ENCODE results near the gene SLC39A11.
"Not testable (repeated sequence)": the region's sequence is repeated elsewhere in the genome, so short reads cannot be mapped to it uniquely, and the experiment has no call there.

SLC39A11 gene

GRCh38 chr17:72858826-72859495, 233.5 kb downstream of the SLC39A11 start:
- no peak for DNase-seq

- DNase-seq: no peak
These were observed 238.8 kb downstream of the SLC39A11 start for GRCh38 chr17:72853440-72854415.

- DNase-seq: no peak
These were observed 240.1 kb downstream of the SLC39A11 start for GRCh38 chr17:72852277-72852938.

- DNase-seq: no peak
These were observed 241.9 kb downstream of the SLC39A11 start for GRCh38 chr17:72850410-72851118.

GRCh38 chr17:72846399-72846798, 246.1 kb downstream of the SLC39A11 start:
- DNase-seq: no peak

- no peak for DNase-seq
These were observed 248.9 kb downstream of the SLC39A11 start for GRCh38 chr17:72843591-72843990.

GRCh38 chr17:72840019-72840418, 252.5 kb downstream of the SLC39A11 start:
- no peak for DNase-seq

- no peak for DNase-seq
These were observed 253.3 kb downstream of the SLC39A11 start for GRCh38 chr17:72839131-72839725.

- DNase-seq: no peak
These were observed 253.9 kb downstream of the SLC39A11 start for GRCh38 chr17:72838581-72838980.

GRCh38 chr17:72838068-72838467, 254.4 kb downstream of the SLC39A11 start:
- DNase-seq: no peak

- no peak for DNase-seq
These were observed 255.2 kb downstream of the SLC39A11 start for GRCh38 chr17:72837335-72837734.

- DNase-seq: no peak
These were observed 259.2 kb downstream of the SLC39A11 start for GRCh38 chr17:72833128-72833765.

- DNase-seq: no peak
These were observed 260.2 kb downstream of the SLC39A11 start for GRCh38 chr17:72832306-72832705.

GRCh38 chr17:72829883-72830282, 262.6 kb downstream of the SLC39A11 start:
- DNase-seq: no peak

GRCh38 chr17:72826602-72827001, 265.9 kb downstream of the SLC39A11 start:
- no peak for DNase-seq

GRCh38 chr17:72826059-72826458, 266.4 kb downstream of the SLC39A11 start:
- not testable (repeated sequence) for DNase-seq

- no peak for DNase-seq
These were observed 267.3 kb downstream of the SLC39A11 start for GRCh38 chr17:72825218-72825617.

GRCh38 chr17:72824267-72824666, 268.2 kb downstream of the SLC39A11 start:
- not testable (repeated sequence) for DNase-seq

GRCh38 chr17:72822358-72823023, 270.0 kb downstream of the SLC39A11 start:
- DNase-seq: no peak

- DNase-seq: no peak
These were observed 276.1 kb downstream of the SLC39A11 start for GRCh38 chr17:72816406-72816805.

- DNase-seq: no peak
These were observed 279.0 kb downstream of the SLC39A11 start for GRCh38 chr17:72813481-72813880.

All from NCI-H1694 (cell line).